Calu3 (cell line): ENCODE measurements around the gene SLC66A1. TPM values are rescaled to one million over a fixed set of nuclear protein-coding genes. Genes with fewer than 3 reads are reported as not detected.

Experiments used
- BruUV-seq: library from RNA; stranded (reverse); fragments of 400-500 nt; replicated peaks from 2 replicates; lab custom pipeline; 2021; lab: Mats Ljungman, UMichigan
- CTCF ChIA-PET: fragments of 300-600 bp; sonication (Branson Sonifier 250); formaldehyde crosslinking; loops from one replicate; lab custom pipeline; 2022; ENCODE audit warnings: antibody characterized with exemption; lab: Charles Lee
- DNase-seq: peaks from one replicate; pipeline ENCODE4 v3.0.0; 2022
- H3K27ac Mint-ChIP-seq: one replicate; pipeline ENCODE4 v1.8.0; 2022; ENCODE audit warnings: mixed read lengths; ENCODE audit not compliant: unreplicated experiment
- H3K27me3 Mint-ChIP-seq: one replicate; pipeline ENCODE4 v1.8.0; 2022; ENCODE audit warnings: mixed read lengths; ENCODE audit not compliant: unreplicated experiment
- H3K36me3 Mint-ChIP-seq: one replicate; pipeline ENCODE4 v1.8.0; 2022; ENCODE audit warnings: mild to moderate bottlenecking, moderate library complexity, mixed read lengths; ENCODE audit not compliant: insufficient read depth, unreplicated experiment
- H3K4me1 Mint-ChIP-seq: one replicate; pipeline ENCODE4 v1.8.0; 2022; ENCODE audit warnings: mild to moderate bottlenecking, low read depth, mixed read lengths; ENCODE audit not compliant: unreplicated experiment
- H3K4me3 Mint-ChIP-seq: one replicate; pipeline ENCODE4 v1.8.0; 2022; ENCODE audit warnings: mild to moderate bottlenecking, low read depth, moderate library complexity, mixed read lengths; ENCODE audit not compliant: unreplicated experiment
- H3K9me3 Mint-ChIP-seq: one replicate; pipeline ENCODE4 v1.8.0; 2022; ENCODE audit warnings: low read depth, mixed read lengths; ENCODE audit not compliant: unreplicated experiment
- CTCF ChIP-seq: fragments of 200-600 bp; IDR thresholded peaks from one replicate; pipeline ENCODE4 v1.8.0; 2022; ENCODE audit warnings: antibody characterized with exemption; ENCODE audit not compliant: unreplicated experiment
- intact Hi-C: fragments of 100-400 bp; cut with micrococcal nuclease; formaldehyde crosslinking; loops from one replicate; pipeline ENCODE4 v1.10.0; 2022; ENCODE audit not compliant: unreplicated experiment
- total RNA-seq: library from RNA; stranded (reverse); gene quantifications from 2 replicates; pipeline ENCODE4 v1.2.3, GENCODE V29; 2022

The SLC66A1 gene
- total RNA-seq, 1 experiment from 2014 or later, result 10.0 TPM

GRCh38 chr1:19353596-19353995 is 41.5 kb downstream of the SLC66A1 start:
- H3K36me3 Mint-ChIP-seq, result peaks cover 18% of the 10 kb centered on the region
- TF ChIP-seq CTCF, result no peak
- no TSS peak for BruUV-seq
- CTCF ChIA-PET, result interaction anchor here (0.6 kb wide), 1 partner anchor 32 kb away, joined by 8 read pairs; no protein-coding TSS in a partner anchor
- intact Hi-C loops, result no loop called here
- H3K9me3 Mint-ChIP-seq, result no peaks in the 10 kb centered on the region
- no peak for DNase-seq
- no peaks in the 10 kb centered on the region for H3K4me1 Mint-ChIP-seq
- no peaks in the 10 kb centered on the region for H3K27me3 Mint-ChIP-seq
- H3K27ac Mint-ChIP-seq, result no peak overlapping the region
- H3K4me3 Mint-ChIP-seq, result no peak overlapping the region

GRCh38 chr1:19354531-19354981 is 42.4 kb downstream of the SLC66A1 start:
- Mint-ChIP-seq H3K27ac (no peak overlapping the region), H3K9me3 (no peaks in the 10 kb centered on the region), H3K27me3 (no peaks in the 10 kb centered on the region), H3K4me3 (no peak overlapping the region), H3K36me3 (peaks cover 18% of the 10 kb centered on the region), H3K4me1 (no peaks in the 10 kb centered on the region)
- BruUV-seq, result no TSS peak
- DNase-seq, result no peak
- intact Hi-C loops, result no loop called here
- TF ChIP-seq CTCF, result no peak
- CTCF ChIA-PET, result no interaction called here

GRCh38 chr1:19356266-19356665 is 44.1 kb downstream of the SLC66A1 start:
- CTCF ChIA-PET, result interaction anchor here (0.6 kb wide), 1 partner anchor 242 kb away, joined by 3 read pairs; no protein-coding TSS in a partner anchor
- peaks cover 18% of the 10 kb centered on the region for H3K36me3 Mint-ChIP-seq
- DNase-seq, result no peak
- no peaks in the 10 kb centered on the region for H3K9me3 Mint-ChIP-seq
- no peak overlapping the region for H3K4me3 Mint-ChIP-seq
- H3K27me3 Mint-ChIP-seq, result no peaks in the 10 kb centered on the region
- TF ChIP-seq CTCF, result no peak
- no peaks in the 10 kb centered on the region for H3K4me1 Mint-ChIP-seq
- BruUV-seq, result no TSS peak
- intact Hi-C loops, result no loop called here
- H3K27ac Mint-ChIP-seq, result no peak overlapping the region

GRCh38 chr1:19357299-19357986 is 45.3 kb downstream of the SLC66A1 start:
- Mint-ChIP-seq H3K4me3 (no peak overlapping the region), H3K27ac (no peak overlapping the region), H3K36me3 (peaks cover 16% of the 10 kb centered on the region), H3K27me3 (no peaks in the 10 kb centered on the region), H3K4me1 (no peaks in the 10 kb centered on the region), H3K9me3 (no peaks in the 10 kb centered on the region)
- TF ChIP-seq CTCF, result no peak
- DNase-seq, result no peak
- intact Hi-C loops, result no loop called here
- CTCF ChIA-PET, result no interaction called here
- BruUV-seq, result no TSS peak
